ENCODE results near the gene OVOL2.

OVOL2 gene

DNA sequence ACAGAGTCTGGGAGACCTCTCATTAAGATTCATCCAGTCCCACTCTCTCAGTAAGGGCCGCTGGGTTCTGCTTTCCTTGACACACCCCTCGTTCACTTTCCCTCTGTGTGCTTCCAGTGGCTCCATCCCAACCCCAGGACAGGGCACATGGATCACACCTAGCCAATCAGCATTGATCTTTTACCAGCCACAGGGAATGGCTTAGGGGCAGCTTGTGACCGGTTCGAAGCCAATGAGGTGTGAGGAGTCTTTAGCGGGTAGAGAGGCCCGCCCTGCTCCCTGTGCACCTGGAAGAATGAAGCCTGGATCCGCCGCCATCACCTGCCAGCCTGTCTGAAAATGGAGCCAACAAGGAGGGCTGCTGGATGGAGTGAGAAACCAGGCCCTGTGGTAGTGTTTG lies 35.2 kb upstream of the OVOL2 start:
- TF ChIP-seq, protein P1, sequence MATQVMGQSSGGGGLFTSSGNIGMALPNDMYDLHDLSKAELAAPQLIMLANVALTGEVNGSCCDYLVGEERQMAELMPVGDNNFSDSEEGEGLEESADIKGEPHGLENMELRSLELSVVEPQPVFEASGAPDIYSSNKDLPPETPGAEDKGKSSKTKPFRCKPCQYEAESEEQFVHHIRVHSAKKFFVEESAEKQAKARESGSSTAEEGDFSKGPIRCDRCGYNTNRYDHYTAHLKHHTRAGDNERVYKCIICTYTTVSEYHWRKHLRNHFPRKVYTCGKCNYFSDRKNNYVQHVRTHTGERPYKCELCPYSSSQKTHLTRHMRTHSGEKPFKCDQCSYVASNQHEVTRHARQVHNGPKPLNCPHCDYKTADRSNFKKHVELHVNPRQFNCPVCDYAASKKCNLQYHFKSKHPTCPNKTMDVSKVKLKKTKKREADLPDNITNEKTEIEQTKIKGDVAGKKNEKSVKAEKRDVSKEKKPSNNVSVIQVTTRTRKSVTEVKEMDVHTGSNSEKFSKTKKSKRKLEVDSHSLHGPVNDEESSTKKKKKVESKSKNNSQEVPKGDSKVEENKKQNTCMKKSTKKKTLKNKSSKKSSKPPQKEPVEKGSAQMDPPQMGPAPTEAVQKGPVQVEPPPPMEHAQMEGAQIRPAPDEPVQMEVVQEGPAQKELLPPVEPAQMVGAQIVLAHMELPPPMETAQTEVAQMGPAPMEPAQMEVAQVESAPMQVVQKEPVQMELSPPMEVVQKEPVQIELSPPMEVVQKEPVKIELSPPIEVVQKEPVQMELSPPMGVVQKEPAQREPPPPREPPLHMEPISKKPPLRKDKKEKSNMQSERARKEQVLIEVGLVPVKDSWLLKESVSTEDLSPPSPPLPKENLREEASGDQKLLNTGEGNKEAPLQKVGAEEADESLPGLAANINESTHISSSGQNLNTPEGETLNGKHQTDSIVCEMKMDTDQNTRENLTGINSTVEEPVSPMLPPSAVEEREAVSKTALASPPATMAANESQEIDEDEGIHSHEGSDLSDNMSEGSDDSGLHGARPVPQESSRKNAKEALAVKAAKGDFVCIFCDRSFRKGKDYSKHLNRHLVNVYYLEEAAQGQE (IDR thresholded peaks at IDR 0.05; ENCODE audit: insufficient read depth in 1 of 2, low read depth in 2 of 2, low read length in 2 of 2), result no peak
- TF ChIP-seq TAF1 (IDR thresholded peaks at IDR 0.05; ENCODE audit: borderline replicate concordance, insufficient read depth, low read length) (no peak), FOXP2 (optimal IDR thresholded peaks at IDR 0.05; ENCODE audit: borderline replicate concordance, extremely low read depth, extremely low read length, insufficient read depth) (no peak), POLR2AphosphoS5 (IDR thresholded peaks at IDR 0.05; ENCODE audit: low read depth, low read length) (no peak), SIN3A (IDR thresholded peaks at IDR 0.05; ENCODE audit: borderline replicate concordance, insufficient read depth, low read length) (no peak)

DNA sequence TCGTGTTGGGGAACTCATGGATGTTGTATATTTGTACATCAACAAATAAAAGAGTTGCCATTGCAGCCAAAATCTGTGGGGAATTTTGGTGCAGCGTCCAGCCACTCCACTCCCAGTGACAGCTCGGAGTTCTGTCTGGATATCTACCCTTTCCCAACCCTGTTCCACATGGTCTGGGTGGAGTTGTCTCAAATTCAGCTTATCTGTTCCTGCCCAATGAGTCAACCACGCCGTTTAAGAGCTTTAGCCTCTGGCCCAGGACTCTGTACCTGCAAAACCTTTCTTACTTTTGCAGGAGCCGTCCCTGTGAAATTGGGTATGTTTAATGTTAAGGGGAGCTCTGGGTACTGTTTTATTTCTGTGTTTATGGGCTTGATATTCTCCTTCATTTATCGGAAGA lies 33.9 kb upstream of the OVOL2 start:
- TF ChIP-seq, protein P1 (IDR thresholded peaks at IDR 0.05; ENCODE audit: insufficient read depth in 1 of 2, low read depth in 2 of 2, low read length in 2 of 2), result no peak
- no peak for TF ChIP-seq TAF1 (IDR thresholded peaks at IDR 0.05; ENCODE audit: borderline replicate concordance, insufficient read depth, low read length)

DNA sequence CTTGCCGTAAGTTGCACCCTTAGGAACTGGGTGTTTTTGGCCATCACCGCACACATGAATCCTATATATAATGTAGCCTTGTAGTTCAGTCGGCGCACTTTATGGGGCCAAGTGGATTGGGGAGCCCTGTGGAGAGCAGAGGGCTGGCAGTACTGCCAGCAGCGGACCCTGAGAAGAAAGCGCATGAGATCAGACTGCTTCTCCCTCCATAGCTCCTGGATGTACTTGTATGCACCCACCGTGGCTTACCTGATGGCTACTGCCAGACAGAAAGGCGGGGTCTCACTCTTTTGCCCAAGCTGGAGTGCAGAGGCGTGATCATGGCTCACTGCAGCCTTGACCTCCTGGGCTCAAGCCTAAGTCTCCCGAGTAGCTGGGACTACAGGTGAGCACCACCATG lies 32.8 kb upstream of the OVOL2 start:
- TF ChIP-seq TAF1 (IDR thresholded peaks at IDR 0.05; ENCODE audit: borderline replicate concordance, insufficient read depth, low read length) (no peak), POLR2AphosphoS5 (IDR thresholded peaks at IDR 0.05; ENCODE audit: low read depth, low read length) (no peak), FOXP2 (optimal IDR thresholded peaks at IDR 0.05; ENCODE audit: borderline replicate concordance, extremely low read depth, extremely low read length, insufficient read depth) (no peak), SIN3A (IDR thresholded peaks at IDR 0.05; ENCODE audit: borderline replicate concordance, insufficient read depth, low read length) (no peak)
- TF ChIP-seq, protein P1 (IDR thresholded peaks at IDR 0.05; ENCODE audit: insufficient read depth in 1 of 2, low read depth in 2 of 2, low read length in 2 of 2), result no peak

DNA sequence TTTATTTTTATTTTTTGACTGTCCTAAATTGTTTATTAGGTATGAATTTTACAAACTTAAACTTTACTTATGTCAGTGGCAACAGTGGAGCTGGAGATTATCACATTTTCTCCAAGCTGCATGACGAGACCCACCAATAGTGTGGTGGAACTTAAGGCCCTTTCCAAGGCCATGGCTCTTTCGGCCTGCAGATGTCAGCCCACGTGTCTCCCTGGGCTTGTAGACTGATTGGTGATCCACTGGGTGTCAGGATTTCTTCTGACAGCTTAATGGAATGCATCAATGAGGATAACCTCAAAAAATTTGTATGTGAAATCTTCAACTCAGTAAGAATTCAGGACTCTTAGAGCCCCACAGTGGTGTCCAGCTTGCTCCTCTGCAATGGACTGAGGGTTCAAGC lies 32.3 kb upstream of the OVOL2 start:
- no peak for TF ChIP-seq FOXP2 (optimal IDR thresholded peaks at IDR 0.05; ENCODE audit: borderline replicate concordance, extremely low read depth, extremely low read length, insufficient read depth)
- TF ChIP-seq TAF1 (IDR thresholded peaks at IDR 0.05; ENCODE audit: borderline replicate concordance, insufficient read depth, low read length), result no peak
- no peak for TF ChIP-seq POLR2AphosphoS5 (IDR thresholded peaks at IDR 0.05; ENCODE audit: low read depth, low read length)
- TF ChIP-seq, protein P1 (IDR thresholded peaks at IDR 0.05; ENCODE audit: insufficient read depth in 1 of 2, low read depth in 2 of 2, low read length in 2 of 2), result no peak
- TF ChIP-seq SIN3A (IDR thresholded peaks at IDR 0.05; ENCODE audit: borderline replicate concordance, insufficient read depth, low read length), result no peak

DNA sequence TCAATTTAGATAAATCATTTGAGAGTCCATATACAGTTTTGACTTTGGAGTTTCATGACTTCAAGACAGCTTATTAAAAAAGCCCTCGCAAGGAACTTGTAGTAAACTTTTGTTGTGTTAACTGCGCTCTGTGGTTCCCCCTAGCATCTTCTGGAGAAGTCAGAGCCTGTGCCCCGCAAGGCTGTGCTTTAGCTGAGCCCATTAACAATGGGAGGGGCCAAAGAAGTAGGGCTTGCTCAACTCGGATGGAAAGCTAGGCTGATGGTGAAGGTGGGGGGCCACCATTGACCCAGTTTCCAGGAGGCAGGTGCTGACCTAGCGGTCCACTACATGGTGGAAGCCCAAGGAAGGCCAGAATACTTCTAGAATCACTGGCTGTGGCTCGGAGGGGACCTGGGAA lies 29.3 kb upstream of the OVOL2 start:
- TF ChIP-seq SIN3A (IDR thresholded peaks at IDR 0.05; ENCODE audit: borderline replicate concordance, insufficient read depth, low read length), result no peak
- TF ChIP-seq POLR2AphosphoS5 (IDR thresholded peaks at IDR 0.05; ENCODE audit: low read depth, low read length), result no peak
- no peak for TF ChIP-seq TAF1 (IDR thresholded peaks at IDR 0.05; ENCODE audit: borderline replicate concordance, insufficient read depth, low read length)
- no peak for TF ChIP-seq FOXP2 (optimal IDR thresholded peaks at IDR 0.05; ENCODE audit: borderline replicate concordance, extremely low read depth, extremely low read length, insufficient read depth)
- TF ChIP-seq, protein P1 (IDR thresholded peaks at IDR 0.05; ENCODE audit: insufficient read depth in 1 of 2, low read depth in 2 of 2, low read length in 2 of 2), result no peak
